Endothelial cell of umbilical vein (primary cell): ENCODE data around the gene KIF26A. TPM values are rescaled to one million over a fixed set of nuclear protein-coding genes. Genes with fewer than 3 reads are reported as not detected.

Experiments
- BruUV-seq: library from RNA; stranded (reverse); fragments of 400-500 nt; replicated peaks from 2 replicates; lab custom pipeline; 2021; lab: Mats Ljungman, UMichigan
- CTCF ChIA-PET: fragments of 300-600, 350-600 bp; sonication (Branson Sonifier 250); formaldehyde crosslinking; loops from one replicate; lab custom pipeline; 2021; ENCODE audit warnings: antibody characterized with exemption, inconsistent platforms; lab: Charles Lee
- POLR2A ChIA-PET: fragments of 300-600, 350-600 bp; sonication (Branson Sonifier 250); formaldehyde crosslinking; loops from one replicate; lab custom pipeline; 2021; ENCODE audit warnings: antibody characterized with exemption, inconsistent platforms; lab: Charles Lee
- DNase-seq: peaks from one replicate; pipeline ENCODE4 v3.0.0-alpha.2; 2011; ENCODE audit warnings: low read depth, low spot score
- FAIRE-seq: peaks from 2 replicates; lab custom pipeline; 2011; peaks lifted over from hg19 to GRCh38; lab: Jason Lieb, UNC
- H2AFZ ChIP-seq: 2 replicates; pipeline ENCODE4 v1.6.0; 2012; ENCODE audit warnings: low read depth, low read length, control low read depth, inconsistent platforms
- H3K27ac ChIP-seq: 2 replicates; pipeline ENCODE4 v1.5.1; 2011; ENCODE audit warnings: low read depth, mild to moderate bottlenecking, control low read depth, low read length, moderate library complexity; ENCODE audit not compliant: insufficient read depth
- H3K27me3 ChIP-seq, 2 experiments: 2 replicates each; pipeline versions ENCODE4 v1.6.0 to v1.6.1; 2011; ENCODE audit warnings: low read length in 2 of 2, mixed read lengths in 1 of 2; ENCODE audit not compliant: control insufficient read depth in 2 of 2, insufficient read depth in 2 of 2
- H3K36me3 ChIP-seq, 2 experiments: 2 replicates in 1 of 2; 3 replicates in 1 of 2; pipeline ENCODE4 v1.5.1; 2011; ENCODE audit warnings: low read length in 2 of 2, mild to moderate bottlenecking in 1 of 2, moderate library complexity in 1 of 2; ENCODE audit not compliant: control insufficient read depth in 2 of 2, insufficient read depth in 2 of 2; ENCODE audit errors: extremely low read depth in 1 of 2
- H3K4me1 ChIP-seq: 3 replicates; pipeline ENCODE4 v1.5.1; 2011; ENCODE audit warnings: mild to moderate bottlenecking, low read length; ENCODE audit not compliant: control insufficient read depth, insufficient read depth; ENCODE audit errors: extremely low read depth
- H3K4me2 ChIP-seq: 2 replicates; pipeline ENCODE4 v1.6.1; 2011; ENCODE audit warnings: low read length, control low read depth, mixed read lengths; ENCODE audit not compliant: insufficient read depth
- H3K4me3 ChIP-seq, 3 experiments: fragments of 200-600 bp in 1 of 3; sonication (generic), shearing (Covaris generic) in 1 of 3; replicated peaks in 1 of 3; 2 replicates each; pipeline ENCODE4 v1.5.1; 2011 to 2016; ENCODE audit warnings: control low read depth in 3 of 3, low read length in 3 of 3, mild to moderate bottlenecking in 2 of 3, inconsistent platforms in 1 of 3, low read depth in 1 of 3, moderate library complexity in 1 of 3; ENCODE audit not compliant: insufficient read depth in 1 of 3
- H3K79me2 ChIP-seq: 2 replicates; pipeline ENCODE4 v1.6.0; 2012; ENCODE audit warnings: low read length, inconsistent platforms; ENCODE audit not compliant: control insufficient read depth, insufficient read depth
- H3K9ac ChIP-seq: replicated peaks from 2 replicates; pipeline ENCODE3; 2011; ENCODE audit warnings: low read length, control low read depth; ENCODE audit not compliant: insufficient read depth; ENCODE audit errors: extremely low read depth
- H3K9me1 ChIP-seq: replicated peaks from 3 replicates; pipeline ENCODE4 v1.6.0; 2011; ENCODE audit warnings: mild to moderate bottlenecking, low read length; ENCODE audit not compliant: control insufficient read depth, insufficient read depth; ENCODE audit errors: extremely low read depth
- H3K9me3 ChIP-seq: replicated peaks from 2 replicates; pipeline ENCODE4 v1.5.1; 2012; ENCODE audit warnings: low read length, inconsistent platforms; ENCODE audit not compliant: control insufficient read depth, insufficient read depth
- H4K20me1 ChIP-seq: replicated peaks from 2 replicates; pipeline ENCODE3; 2011; ENCODE audit warnings: mild to moderate bottlenecking, low read length; ENCODE audit not compliant: control insufficient read depth, insufficient read depth; ENCODE audit errors: extremely low read depth
- CTCF ChIP-seq, 2 donors: IDR thresholded peaks; 1 replicate in 1 of 2; 2 replicates in 1 of 2; pipeline ENCODE4 v1.5.1; 2011; ENCODE audit warnings: low read length in 2 of 2, mild to moderate bottlenecking in 2 of 2, moderate library complexity in 2 of 2, control low read depth in 1 of 2, inconsistent platforms in 1 of 2, low read depth in 1 of 2; ENCODE audit not compliant: insufficient read depth in 1 of 2; ENCODE audit errors: extremely low read depth in 1 of 2
- EZH2 ChIP-seq: IDR thresholded peaks from 2 replicates; pipeline ENCODE4 v1.6.1; 2012; ENCODE audit warnings: borderline replicate concordance, low read depth, mild to moderate bottlenecking, moderate library complexity, low read length, inconsistent platforms; ENCODE audit not compliant: severe bottlenecking
- FOS ChIP-seq: IDR thresholded peaks from 2 replicates; pipeline ENCODE4 v1.6.1; 2011; ENCODE audit warnings: mild to moderate bottlenecking, low read length, moderate library complexity, borderline replicate concordance; ENCODE audit not compliant: insufficient read depth
- GATA2 ChIP-seq: IDR thresholded peaks from 2 replicates; pipeline ENCODE4 v1.7.0; 2011; ENCODE audit warnings: low read depth, mild to moderate bottlenecking, moderate library complexity, mixed read lengths, low read length; ENCODE audit not compliant: insufficient read length, insufficient read depth
- JUN ChIP-seq: IDR thresholded peaks from 2 replicates; pipeline ENCODE4 v1.6.1; 2011; ENCODE audit warnings: borderline replicate concordance, low read depth; ENCODE audit not compliant: insufficient read length, insufficient read depth
- MAX ChIP-seq: IDR thresholded peaks from 2 replicates; pipeline ENCODE4 v1.6.1; 2011; ENCODE audit not compliant: insufficient read depth, insufficient read length
- MYC ChIP-seq: IDR thresholded peaks from one replicate; pipeline ENCODE4 v1.6.1; 2011; ENCODE audit warnings: mild to moderate bottlenecking, low read depth, low read length
- POLR2A ChIP-seq: IDR thresholded peaks from 2 replicates; pipeline ENCODE4 v1.6.1; 2012; ENCODE audit warnings: low read depth, mild to moderate bottlenecking, control low read depth, low read length
- POLR2AphosphoS5 ChIP-seq: IDR thresholded peaks from 2 replicates; pipeline ENCODE4 v1.6.1; 2012; ENCODE audit warnings: low read depth, mild to moderate bottlenecking, control low read depth, low read length, moderate library complexity; ENCODE audit not compliant: insufficient read depth
- dilution Hi-C: fragments of 300-500 bp; cut with MboI; formaldehyde crosslinking; loops from one replicate; pipeline ENCODE4 v1.15.0; 2019; ENCODE audit warnings: low sequenced_read_pairs; ENCODE audit not compliant: extremely low pct_ligation_motif_present
- intact Hi-C: fragments of 100-400 bp; cut with micrococcal nuclease; formaldehyde crosslinking; loops from one replicate; pipeline ENCODE4 v1.10.0; 2022
- polyA plus RNA-seq, 4 experiments: library from polyadenylated mRNA; depleted of rRNA in 3 of 4; stranded (reverse) in 3 of 4; unstranded in 1 of 4; fragments of >200 nt; gene quantifications; 2 replicates each; pipeline versions ENCODE4 v1.2.1 to v1.2.3, GENCODE V29; 2011 to 2012; ENCODE audit warnings: missing spikeins in 1 of 4
- total RNA-seq: library from RNA; stranded (reverse); gene quantifications from 2 replicates; pipeline ENCODE4 v1.2.3, GENCODE V29; 2021

Gene KIF26A
- total and polyA plus RNA-seq, 2 donors (not counting 3 experiments of a cell fraction or from before 2014, with no cell fraction given): 3.6 to 10.7 TPM

GRCh38 chr14:104090071-104090748 is 48.2 kb upstream of the KIF26A start:
- Histone ChIP-seq H3K27me3 (no peaks in the 10 kb centered on the region), H4K20me1 (no peaks in the 10 kb centered on the region), H3K79me2 (no peaks in the 10 kb centered on the region), H3K9me3 (no peaks in the 10 kb centered on the region), H3K4me1 (no peaks in the 10 kb centered on the region), H3K9me1 (no peaks in the 10 kb centered on the region), H3K27ac (no peak overlapping the region), H3K36me3 (no peaks in the 10 kb centered on the region), H3K4me3 (no peak overlapping the region), H3K4me2 (no peak overlapping the region), H2AFZ (no peak overlapping the region), H3K9ac (no peak overlapping the region)
- DNase-seq (no peak), FAIRE-seq (no peak)
- intact Hi-C loops (no loop called here), dilution Hi-C loops (no loop called here)
- TF ChIP-seq POLR2AphosphoS5 (no peak), POLR2A (no peak), EZH2 (no peak), MAX (no peak), CTCF (IDR thresholded peaks at IDR 0.05; ENCODE audit: extremely low read depth in 1 of 2, insufficient read depth in 1 of 2, low read depth in 1 of 2, low read length in 2 of 2) (no peak), MYC (no peak), GATA2 (no peak), JUN (no peak), FOS (no peak)
- POLR2A ChIA-PET: no interaction called here
- CTCF ChIA-PET: no interaction called here
- BruUV-seq: no TSS peak
